ENCODE data around the gene NEXN. TPM values are rescaled to one million over a fixed set of nuclear protein-coding genes. Genes with fewer than 3 reads are reported as not detected.

The NEXN gene
- total and polyA plus RNA-seq, 12 donors, result 6.5 to 50.6 (median 17.1) TPM

DNA sequence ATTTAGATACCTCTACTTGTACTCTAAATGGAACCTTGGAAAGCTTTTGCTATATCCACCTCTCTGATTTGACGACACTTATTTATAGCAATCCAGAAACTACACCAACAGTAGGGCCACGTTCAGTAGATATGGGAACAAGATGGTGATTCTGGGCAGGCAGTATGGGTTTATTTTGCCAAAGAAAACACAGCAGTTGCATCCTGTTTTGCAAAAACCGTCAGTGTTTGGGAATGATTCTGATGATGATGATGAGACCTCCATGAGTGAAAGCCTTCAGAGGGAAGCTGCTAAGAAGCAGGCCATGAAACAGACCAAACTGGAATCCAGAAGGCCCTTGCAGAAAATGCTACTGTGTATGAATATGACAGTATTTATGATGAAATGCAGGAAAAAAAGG is 41.5 kb upstream of the NEXN start:
- no peak for DNase-seq
- H3K27me3 ChIP-seq, result no peaks in the 10 kb centered on the region
- TF ChIP-seq, protein P1, sequence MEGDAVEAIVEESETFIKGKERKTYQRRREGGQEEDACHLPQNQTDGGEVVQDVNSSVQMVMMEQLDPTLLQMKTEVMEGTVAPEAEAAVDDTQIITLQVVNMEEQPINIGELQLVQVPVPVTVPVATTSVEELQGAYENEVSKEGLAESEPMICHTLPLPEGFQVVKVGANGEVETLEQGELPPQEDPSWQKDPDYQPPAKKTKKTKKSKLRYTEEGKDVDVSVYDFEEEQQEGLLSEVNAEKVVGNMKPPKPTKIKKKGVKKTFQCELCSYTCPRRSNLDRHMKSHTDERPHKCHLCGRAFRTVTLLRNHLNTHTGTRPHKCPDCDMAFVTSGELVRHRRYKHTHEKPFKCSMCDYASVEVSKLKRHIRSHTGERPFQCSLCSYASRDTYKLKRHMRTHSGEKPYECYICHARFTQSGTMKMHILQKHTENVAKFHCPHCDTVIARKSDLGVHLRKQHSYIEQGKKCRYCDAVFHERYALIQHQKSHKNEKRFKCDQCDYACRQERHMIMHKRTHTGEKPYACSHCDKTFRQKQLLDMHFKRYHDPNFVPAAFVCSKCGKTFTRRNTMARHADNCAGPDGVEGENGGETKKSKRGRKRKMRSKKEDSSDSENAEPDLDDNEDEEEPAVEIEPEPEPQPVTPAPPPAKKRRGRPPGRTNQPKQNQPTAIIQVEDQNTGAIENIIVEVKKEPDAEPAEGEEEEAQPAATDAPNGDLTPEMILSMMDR (IDR thresholded peaks at IDR 0.05), result no peak
- TF ChIP-seq POLR2A (IDR thresholded peaks at IDR 0.05), result no peak

GRCh38 chr1:77847621-77848080 is 40.8 kb upstream of the NEXN start:
- no peak for DNase-seq
- no peaks in the 10 kb centered on the region for H3K9me3 ChIP-seq (replicated peaks in 1 of 3)
- no peak overlapping the region for H3K4me3 ChIP-seq
- intact Hi-C loops (cut with DNase I), result no loop called here
- TF ChIP-seq, protein P1 (IDR thresholded peaks at IDR 0.05), result no peak
- TF ChIP-seq POLR2A (IDR thresholded peaks at IDR 0.05), result no peak
- peaks cover 0 to 13% of the 10 kb centered on the region in 2 donors for H3K36me3 ChIP-seq (replicated peaks in 1 of 2)
- 77 to 83% (median 80%) methylated on average over 9 of the region's 9 CpGs for WGBS, 4 donors
- H3K4me1 ChIP-seq (replicated peaks in 1 of 2), result no peaks in the 10 kb centered on the region
- no peaks in the 10 kb centered on the region for H3K27me3 ChIP-seq
- H3K27ac ChIP-seq, result no peak overlapping the region

More for the DNA sequence above, 41.5 kb upstream of the NEXN start:
- Histone ChIP-seq H3K9me3 (replicated peaks in 1 of 3) (no peaks in the 10 kb centered on the region), H3K36me3 (replicated peaks in 1 of 2) (peaks cover 0 to 13% of the 10 kb centered on the region in 2 donors), H3K4me3 (no peak overlapping the region), H3K4me1 (replicated peaks in 1 of 2) (no peaks in the 10 kb centered on the region), H3K27ac (no peak overlapping the region)
- 68 to 80% (median 75%) methylated on average over 3 of the region's 3 CpGs for WGBS, 4 donors
- intact Hi-C loops (cut with DNase I), result no loop called here

- Histone ChIP-seq H3K4me1 (replicated peaks in 1 of 2) (no peaks in the 10 kb centered on the region), H3K4me3 (no peak overlapping the region), H3K36me3 (replicated peaks in 1 of 2) (peaks cover 0 to under 1% of the 10 kb centered on the region in 2 donors), H3K27ac (no peak overlapping the region), H3K9me3 (replicated peaks in 1 of 3) (no peaks in the 10 kb centered on the region), H3K27me3 (no peaks in the 10 kb centered on the region)
- intact Hi-C loops (cut with DNase I), result no loop called here
- DNase-seq, result no peak
- no peak for TF ChIP-seq POLR2A (IDR thresholded peaks at IDR 0.05)
- TF ChIP-seq, protein P1 (IDR thresholded peaks at IDR 0.05), result no peak
- 92 to 100% (median 97%) methylated on average over 1 of the region's 1 CpG for WGBS, 4 donors
These were observed 38.3 kb upstream of the NEXN start for GRCh38 chr1:77850082-77850481.

GRCh38 chr1:77857552-77857951 is 30.9 kb upstream of the NEXN start:
- H3K9me3 ChIP-seq (replicated peaks in 1 of 3), result no peaks in the 10 kb centered on the region
- H3K4me1 ChIP-seq (replicated peaks in 1 of 2), result no peaks in the 10 kb centered on the region
- peaks cover 0 to 10% of the 10 kb centered on the region in 2 donors for H3K36me3 ChIP-seq (replicated peaks in 1 of 2)
- no peak overlapping the region for H3K4me3 ChIP-seq
- DNase-seq, result no peak
- intact Hi-C loops (cut with DNase I), result no loop called here
- TF ChIP-seq, protein P1 (IDR thresholded peaks at IDR 0.05), result no peak
- TF ChIP-seq POLR2A (IDR thresholded peaks at IDR 0.05), result no peak
- no peaks in the 10 kb centered on the region for H3K27me3 ChIP-seq
- no peak overlapping the region for H3K27ac ChIP-seq
- WGBS, 4 donors, result 79 to 87% (median 81%) methylated on average over 4 of the region's 4 CpGs
